GM18867 (cell line): ENCODE data around the gene SIPA1.

Experiments used
- ATAC-seq: cut with Tn5 transposase; IDR thresholded peaks from one replicate; pipeline ENCODE4 v1.9.1; 2021; ENCODE audit warnings: mild to moderate bottlenecking, moderate library complexity; ENCODE audit not compliant: unreplicated experiment

Gene SIPA1

GRCh38 chr11:65642014-65642671 lies 4.2 kb downstream of the SIPA1 start:
- no peak for ATAC-seq

- ATAC-seq = no peak
Measured at GRCh38 chr11:65643971-65644370, 6.1 kb downstream of the SIPA1 start.

- no peak for ATAC-seq
Measured at GRCh38 chr11:65644837-65645236, 6.9 kb downstream of the SIPA1 start.

GRCh38 chr11:65645710-65646109 lies 7.8 kb downstream of the SIPA1 start:
- no peak for ATAC-seq

- ATAC-seq = no peak
Measured at GRCh38 chr11:65646288-65646957, 8.5 kb downstream of the SIPA1 start.

- ATAC-seq = no peak
Measured at GRCh38 chr11:65646958-65647701, 9.2 kb downstream of the SIPA1 start.

GRCh38 chr11:65648997-65649493 lies 11.1 kb downstream of the SIPA1 start:
- no peak for ATAC-seq

GRCh38 chr11:65649656-65650546 lies 12.0 kb downstream of the SIPA1 start:
- ATAC-seq = no peak

- ATAC-seq = no peak
Measured at GRCh38 chr11:65650547-65651338, 12.8 kb downstream of the SIPA1 start.

- no peak for ATAC-seq
Measured at GRCh38 chr11:65651339-65651588, 13.4 kb downstream of the SIPA1 start.

- ATAC-seq = no peak
Measured at GRCh38 chr11:65651589-65652510, 13.9 kb downstream of the SIPA1 start.

GRCh38 chr11:65652511-65653228 lies 14.8 kb downstream of the SIPA1 start:
- ATAC-seq = peak; percentile 68

- ATAC-seq = no peak
Measured at GRCh38 chr11:65653229-65654225, 15.6 kb downstream of the SIPA1 start.

GRCh38 chr11:65654375-65655349 lies 16.8 kb downstream of the SIPA1 start:
- no peak for ATAC-seq

- ATAC-seq = no peak
Measured at GRCh38 chr11:65655570-65656332, 17.9 kb downstream of the SIPA1 start.
